ENCODE results near the gene PCDHGC5. TPM values are rescaled to one million over a fixed set of nuclear protein-coding genes. Genes with fewer than 3 reads are reported as not detected.

PCDHGC5 gene
- polyA plus RNA-seq, 3 donors = 0.27 to 0.32 (median 0.29) TPM

DNA sequence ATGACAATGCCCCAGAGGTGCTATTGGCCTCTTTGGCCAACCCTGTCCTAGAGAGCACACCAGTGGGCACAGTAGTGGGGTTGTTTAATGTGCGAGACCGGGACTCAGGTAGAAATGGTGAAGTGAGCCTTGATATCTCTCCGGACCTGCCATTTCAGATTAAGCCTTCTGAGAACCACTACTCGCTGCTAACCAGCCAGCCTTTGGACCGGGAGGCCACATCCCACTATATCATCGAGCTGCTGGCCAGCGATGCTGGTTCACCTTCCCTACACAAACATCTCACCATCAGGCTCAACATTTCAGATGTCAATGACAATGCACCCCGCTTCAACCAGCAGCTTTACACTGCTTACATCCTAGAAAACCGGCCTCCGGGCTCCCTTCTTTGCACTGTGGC lies 1.4 kb downstream of the PCDHGC5 start:
- DNase-seq (ENCODE audit: low read depth in 3 of 3, low spot score in 2 of 3) = no peak

DNA sequence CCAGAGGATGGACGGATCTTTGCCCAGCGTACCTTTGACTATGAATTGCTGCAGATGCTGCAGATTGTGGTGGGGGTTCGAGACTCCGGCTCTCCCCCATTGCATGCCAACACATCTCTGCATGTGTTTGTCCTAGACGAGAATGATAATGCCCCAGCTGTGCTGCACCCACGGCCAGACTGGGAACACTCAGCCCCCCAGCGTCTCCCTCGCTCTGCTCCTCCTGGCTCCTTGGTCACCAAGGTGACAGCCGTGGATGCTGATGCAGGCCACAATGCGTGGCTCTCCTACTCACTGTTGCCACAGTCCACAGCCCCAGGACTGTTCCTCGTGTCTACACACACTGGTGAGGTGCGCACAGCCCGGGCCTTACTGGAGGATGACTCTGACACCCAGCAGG lies 1.9 kb downstream of the PCDHGC5 start:
- no peak for DNase-seq (ENCODE audit: low read depth in 3 of 3, low spot score in 2 of 3)

DNA sequence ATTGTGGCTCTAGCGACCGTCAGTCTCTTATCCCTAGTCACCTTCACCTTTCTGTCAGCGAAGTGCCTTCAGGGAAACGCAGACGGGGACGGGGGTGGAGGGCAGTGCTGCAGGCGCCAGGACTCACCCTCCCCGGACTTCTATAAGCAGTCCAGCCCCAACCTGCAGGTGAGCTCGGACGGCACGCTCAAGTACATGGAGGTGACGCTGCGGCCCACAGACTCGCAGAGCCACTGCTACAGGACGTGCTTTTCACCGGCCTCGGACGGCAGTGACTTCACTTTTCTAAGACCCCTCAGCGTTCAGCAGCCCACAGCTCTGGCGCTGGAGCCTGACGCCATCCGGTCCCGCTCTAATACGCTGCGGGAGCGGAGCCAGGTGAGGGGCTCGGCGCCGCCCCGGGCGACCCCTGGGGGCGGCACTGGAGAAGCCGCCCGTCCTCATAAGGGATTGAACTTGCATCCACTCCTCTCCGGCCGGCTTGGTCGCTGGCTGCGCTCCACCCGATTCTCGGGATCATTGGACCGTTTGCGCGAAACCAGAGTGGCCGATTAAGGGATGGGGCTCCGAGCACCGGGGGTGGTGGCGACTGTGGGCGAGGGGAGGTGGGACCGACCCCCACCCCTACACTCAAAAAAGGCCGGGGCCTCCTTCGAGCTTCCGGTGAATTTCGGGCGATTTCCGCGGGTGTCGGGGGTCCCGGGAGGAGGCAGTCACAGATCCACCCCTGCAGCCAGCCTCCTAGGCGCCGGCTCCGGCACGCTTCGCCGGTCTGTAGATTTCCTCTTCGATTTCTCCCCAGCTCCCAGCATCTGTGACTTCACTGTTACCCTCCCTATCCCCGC lies 2.7 kb downstream of the PCDHGC5 start:
- no peak for DNase-seq (ENCODE audit: low read depth in 3 of 3, low spot score in 2 of 3)

DNA sequence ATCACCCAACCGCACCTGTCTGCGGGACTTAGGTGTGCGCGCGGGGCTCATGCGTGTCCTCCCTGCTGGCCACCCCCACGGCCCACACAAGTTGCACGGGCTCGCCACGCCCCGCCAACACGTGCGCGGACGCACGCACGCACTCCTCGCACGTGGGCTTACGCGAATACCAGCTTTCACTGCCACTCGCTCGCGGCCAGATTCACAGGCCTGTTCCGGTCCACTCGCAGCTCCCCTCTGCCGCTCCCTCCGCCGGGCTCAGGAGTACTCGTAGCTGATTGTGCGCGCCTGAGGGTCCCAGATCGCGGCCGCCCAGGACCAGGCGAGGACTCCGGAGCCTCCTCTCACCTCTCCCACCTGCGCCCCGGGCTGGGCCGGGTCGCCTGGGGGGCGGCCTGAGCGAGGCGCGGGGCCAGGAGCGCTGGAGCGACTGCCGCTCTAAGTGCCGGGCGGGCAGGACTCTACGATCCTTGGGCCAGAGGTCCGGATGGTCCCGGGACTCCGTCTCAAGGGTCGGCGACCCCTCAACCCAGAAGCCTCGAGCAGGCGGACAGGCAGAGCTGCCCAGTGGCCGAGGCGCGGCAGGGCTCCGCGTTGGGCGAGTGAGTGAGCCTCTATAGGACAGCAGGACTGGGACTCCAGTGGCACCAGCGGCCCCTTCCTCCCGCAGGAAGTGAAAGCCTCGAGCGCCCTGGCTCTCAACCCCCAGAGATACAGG lies 3.4 kb downstream of the PCDHGC5 start:
- no peak for DNase-seq (ENCODE audit: low read depth in 3 of 3, low spot score in 2 of 3)

DNA sequence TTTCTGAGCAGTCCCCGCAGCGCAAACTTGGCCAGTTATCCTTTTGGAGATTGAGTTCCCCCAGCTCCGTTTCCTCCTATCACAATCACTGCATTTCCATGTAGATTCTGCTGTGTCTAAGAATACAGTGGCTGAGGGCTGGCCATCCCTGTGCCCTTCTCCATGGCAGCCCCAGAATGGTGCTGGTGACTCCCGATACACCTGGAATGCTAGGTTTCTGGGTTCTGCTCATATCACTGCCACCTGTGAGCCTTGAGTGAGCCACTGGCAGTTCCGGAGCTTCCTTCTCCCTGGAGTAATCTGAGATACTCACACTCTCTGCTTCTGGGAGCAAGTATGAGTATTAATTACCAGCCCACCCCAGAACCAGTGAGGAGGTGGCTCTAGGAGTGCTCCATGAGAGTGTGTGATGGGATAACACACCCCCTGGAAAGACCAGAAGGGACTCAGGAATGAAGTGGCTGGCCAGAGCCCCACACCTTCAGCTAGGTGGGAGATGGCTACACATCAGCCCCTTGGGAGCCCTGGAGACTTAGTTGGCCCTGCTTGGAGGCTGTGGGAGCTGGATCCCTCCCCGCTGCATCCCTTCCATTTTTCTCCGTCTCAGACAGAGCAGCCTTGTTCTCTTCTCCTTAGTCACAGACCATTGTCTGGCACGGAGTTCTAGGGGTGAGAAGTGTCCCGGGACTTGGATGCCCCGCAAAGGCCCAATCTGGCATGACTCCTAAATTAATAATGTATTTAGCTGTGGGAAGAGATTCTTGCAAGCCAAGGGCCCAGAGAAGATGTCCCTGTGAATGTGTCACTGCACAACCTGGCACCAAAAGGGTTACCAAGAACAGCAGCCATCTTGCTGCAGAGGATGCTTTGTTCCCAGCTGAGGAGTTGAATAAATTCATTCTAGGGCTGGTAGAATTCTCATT lies 4.9 kb downstream of the PCDHGC5 start:
- DNase-seq (ENCODE audit: low read depth in 3 of 3, low spot score in 2 of 3) = no peak

DNA sequence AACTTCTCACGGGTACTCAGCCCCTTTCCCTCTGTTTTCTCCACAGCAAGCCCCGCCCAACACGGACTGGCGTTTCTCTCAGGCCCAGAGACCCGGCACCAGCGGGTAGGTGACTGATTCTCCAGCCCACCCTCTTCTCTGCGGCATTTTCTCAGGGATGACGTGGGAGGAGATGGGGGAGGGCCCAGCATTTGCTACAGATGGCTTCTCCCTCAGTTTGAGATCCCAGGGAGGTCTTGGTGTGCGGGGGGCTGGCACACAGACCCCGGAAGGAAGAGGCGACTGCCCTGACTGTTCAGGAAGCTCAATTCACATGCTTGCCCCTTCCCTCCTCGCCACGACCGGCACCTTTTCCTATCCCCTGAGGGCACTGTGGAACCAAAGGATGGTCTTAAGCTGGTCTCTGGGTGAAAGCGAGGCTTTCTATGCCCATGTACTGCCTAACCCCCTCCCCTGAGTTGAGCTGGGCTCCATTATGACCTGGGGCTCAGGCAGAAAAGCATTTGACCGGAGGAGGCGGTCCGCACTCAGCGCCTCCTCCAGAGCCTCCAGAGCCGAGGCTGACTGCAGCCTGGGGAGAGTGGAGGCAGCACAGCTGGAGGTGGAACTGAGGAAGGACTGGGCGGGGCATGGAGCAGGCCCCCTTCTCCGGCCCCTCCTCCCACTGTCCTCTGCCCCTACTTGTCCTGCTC lies 6.0 kb downstream of the PCDHGC5 start:
- DNase-seq (ENCODE audit: low read depth in 3 of 3, low spot score in 2 of 3) = no peak

DNA sequence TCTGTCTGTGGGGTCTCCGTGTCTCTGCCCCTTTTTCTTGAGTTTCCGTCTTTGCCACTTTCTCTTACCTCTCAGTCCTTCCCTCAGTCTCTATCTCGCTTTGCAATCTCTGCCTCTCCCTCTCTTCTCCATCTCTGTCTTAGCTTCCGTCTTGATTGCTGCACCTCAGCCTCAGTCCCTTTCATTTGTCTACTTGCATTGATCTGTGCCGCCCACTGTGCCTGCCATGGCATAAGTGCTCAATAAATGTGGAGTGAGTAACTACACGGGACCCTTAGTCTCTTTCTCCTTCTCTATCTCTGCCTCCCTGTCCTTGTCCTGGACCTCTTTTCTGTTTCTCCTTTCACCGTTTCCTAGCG lies 6.6 kb downstream of the PCDHGC5 start:
- no peak for DNase-seq (ENCODE audit: low read depth in 3 of 3, low spot score in 2 of 3)

DNA sequence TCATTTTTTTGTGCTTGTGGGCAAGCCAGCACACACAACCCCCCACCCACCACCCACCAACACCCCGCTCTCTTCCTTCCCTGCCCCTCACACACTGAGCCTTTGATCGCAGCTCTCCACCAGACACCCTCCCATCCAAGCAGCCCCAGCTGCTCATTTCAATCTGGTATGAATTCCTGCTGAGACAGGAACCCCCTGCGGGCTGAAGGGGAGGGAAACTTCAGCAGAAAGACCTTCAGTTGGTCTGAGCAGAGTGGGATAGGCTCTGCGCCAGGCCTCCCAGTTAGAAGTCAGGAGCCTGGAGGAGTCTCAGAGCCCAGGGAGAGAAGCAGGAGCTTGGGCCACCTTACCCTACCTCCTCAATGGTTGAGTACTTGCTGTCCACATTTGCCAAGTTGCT lies 7.2 kb downstream of the PCDHGC5 start:
- DNase-seq (ENCODE audit: low read depth in 3 of 3, low spot score in 2 of 3) = no peak

DNA sequence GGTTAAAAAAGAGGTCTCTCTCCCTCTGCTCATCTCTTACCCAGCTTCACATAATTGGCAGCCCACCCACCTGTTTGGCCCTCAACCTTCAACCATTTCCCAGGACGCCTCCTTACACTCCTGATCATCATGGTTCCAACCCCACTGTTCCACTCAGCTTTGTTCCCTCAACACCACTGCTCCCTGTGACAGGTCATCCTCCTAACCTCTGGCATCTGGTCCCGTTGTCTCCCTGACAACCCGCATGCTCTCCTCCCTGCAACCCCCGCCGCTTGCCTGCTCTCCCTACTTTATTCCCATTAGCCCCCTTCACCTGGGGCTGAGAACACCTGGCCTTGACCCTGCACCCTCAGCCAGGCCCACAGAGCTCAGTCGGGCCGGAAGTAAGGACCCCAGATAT lies 12.9 kb downstream of the PCDHGC5 start:
- no peak for DNase-seq (ENCODE audit: low read depth in 3 of 3, low spot score in 2 of 3)

DNA sequence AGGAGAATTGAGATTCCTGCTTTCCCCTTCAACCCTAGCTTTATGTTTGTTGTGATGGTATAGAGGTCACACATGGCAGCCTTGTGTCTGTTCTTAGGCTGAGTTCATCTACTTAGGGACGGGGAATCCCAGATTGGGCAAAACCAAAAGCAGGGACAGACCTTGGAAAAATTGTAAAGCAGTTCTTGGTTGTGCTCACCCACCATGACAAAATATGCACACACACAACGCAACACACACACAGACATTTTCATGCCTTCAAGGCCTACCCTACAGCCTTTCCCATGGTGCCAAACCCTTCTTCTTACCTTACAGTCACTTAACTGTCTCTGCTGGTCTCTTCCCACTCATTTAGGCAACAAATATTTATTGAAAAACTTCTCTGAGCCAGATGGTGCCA lies 14.8 kb downstream of the PCDHGC5 start:
- no peak for DNase-seq (ENCODE audit: low read depth in 3 of 3, low spot score in 2 of 3)

DNA sequence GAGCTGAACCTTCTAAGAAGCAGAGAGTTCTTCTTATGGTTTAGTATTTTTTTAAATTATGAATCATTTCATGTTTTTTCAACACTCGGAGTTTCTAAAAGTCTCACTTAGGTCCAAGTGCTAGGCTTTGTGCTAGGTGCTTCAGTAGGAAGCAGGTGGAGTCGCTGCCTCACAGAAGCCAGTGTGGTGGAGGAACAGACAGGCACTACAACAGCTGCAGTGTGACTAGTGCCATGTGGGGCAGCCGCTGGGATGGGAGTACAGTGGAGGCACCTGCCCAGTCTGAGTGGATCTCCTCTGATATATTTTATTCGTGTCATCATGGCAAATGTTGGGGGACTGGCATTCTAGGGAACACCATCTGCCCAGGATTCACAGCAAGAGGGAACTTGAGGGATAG lies 15.3 kb downstream of the PCDHGC5 start:
- no peak for DNase-seq (ENCODE audit: low read depth in 3 of 3, low spot score in 2 of 3)

DNA sequence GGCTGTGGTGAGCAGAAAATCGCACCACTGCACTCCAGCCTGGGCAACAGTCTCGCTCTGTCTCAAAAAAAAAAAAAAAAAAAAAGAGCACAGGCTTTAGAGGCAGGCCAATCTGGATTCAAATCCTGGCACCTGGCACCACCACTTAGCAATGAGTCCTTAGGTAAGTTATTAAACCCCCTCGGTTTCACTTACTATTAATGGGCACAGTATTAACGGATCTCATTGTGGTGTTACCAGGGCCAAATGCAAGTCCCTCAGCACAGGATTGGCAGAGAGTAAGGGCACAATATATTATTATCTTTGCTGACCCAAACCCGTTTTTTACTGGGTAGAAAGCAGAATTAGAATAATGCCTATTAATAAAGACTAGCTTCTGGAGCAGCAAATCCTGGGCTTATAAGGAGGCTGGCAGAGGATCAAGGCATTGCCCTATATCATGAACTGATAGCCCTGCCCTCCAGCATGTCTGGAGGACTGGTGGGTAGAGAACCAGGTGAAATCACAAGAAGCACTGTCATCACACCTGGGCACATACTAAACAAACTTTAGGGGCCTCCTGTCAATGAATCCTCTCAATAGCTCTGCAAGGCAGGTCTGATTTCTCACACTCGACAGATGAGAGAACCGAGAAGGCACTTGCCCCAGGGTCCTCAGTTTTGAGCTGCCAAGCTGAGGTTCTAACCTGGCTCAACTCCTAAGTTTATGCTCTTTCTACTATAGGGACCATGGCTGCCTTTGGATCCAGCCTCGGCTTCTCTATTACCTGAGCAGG lies 17.7 kb downstream of the PCDHGC5 start:
- no peak for DNase-seq (ENCODE audit: low read depth in 3 of 3, low spot score in 2 of 3)

DNA sequence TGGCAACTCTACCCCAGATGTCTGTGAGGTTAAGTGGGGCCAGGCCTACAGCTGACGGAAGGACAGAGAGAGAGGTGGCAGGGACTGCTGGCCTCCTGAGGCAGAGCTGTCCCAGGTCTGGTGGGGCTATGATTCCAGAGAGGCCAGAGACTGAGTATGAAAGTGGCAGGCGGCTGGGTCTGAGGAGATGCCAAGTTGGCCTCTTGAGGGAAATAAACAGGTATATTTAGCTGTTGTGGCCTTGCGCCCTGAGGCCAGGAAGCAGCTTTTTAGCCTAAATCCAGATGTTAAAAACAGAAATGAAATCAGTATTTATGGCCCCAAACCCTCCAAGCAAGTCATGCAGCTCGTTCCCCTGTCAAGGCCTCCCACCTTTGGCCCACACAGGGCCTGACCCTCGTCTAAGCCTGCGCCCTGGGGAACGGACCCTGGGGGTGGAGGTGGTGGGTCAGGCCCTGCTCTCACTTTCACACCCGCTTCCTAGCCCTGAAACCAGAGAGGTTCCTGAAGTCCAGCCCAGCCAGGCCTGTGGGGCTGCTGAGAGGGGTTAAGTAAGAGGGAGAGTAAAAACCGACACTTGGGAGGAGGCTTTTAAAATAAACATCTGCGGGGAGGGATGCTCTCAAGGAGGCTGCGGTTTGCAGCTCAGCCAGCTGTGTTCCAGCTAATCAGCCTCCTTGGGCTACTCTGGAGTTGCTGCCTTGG lies 18.7 kb downstream of the PCDHGC5 start:
- no peak for DNase-seq (ENCODE audit: low read depth in 3 of 3, low spot score in 2 of 3)

DNA sequence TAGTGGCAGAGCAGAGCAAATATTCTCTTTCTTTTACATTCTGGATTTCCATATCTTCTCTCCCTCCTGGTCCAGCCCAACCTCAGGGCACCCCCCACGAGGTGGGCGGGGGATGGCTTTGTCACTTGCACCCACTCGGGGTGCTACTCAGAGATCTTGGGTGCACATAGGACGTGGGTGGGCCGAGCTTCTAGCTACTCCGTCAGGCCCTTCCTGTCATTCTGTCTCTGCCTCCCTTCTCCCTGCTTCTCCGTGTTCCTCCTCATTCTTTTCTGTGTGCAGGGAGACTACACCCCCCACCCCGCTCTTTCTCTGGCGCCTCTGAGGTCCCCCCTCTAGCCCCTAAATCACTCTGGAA lies 19.5 kb downstream of the PCDHGC5 start:
- DNase-seq (ENCODE audit: low read depth in 3 of 3, low spot score in 2 of 3) = no peak

DNA sequence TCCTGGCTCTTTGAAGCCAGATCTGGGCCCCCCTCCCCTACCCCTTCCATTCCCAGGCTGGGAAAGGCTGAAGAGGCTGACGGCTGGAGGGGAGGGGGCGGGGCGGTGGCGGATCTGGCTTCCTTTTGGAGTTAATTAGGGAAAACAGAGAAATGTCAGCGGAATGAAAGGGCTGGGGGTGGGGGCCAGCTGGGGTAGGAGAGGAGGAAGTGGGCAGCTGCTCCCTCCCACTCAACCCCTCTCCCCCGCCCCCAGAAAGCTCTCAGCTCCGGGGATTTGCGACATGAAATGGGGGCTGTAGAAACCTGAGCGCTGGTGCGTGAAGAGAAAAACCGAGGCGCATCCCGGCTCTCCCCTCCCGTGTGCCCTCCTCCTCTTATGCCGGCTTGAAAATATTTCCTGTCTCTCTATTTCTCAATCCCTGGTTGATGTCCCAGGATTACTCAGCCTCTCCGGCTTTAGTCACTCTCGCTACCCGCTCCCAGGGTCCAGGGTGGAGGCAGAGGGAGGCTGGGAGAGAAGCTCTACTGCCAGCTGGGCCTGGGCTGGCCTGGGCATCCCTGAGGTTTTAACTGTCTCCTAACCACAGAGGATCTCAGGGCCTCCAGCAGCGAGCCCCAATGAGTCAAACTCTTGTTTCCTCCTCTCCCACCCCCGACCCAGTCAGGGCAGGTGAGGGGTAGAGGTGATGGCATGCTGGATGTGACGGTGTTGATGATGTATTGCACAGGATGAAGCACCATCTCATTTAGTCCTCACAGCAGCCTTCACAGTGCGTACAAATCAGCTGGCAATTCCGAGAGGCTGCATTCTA lies 20.1 kb downstream of the PCDHGC5 start:
- no peak for DNase-seq (ENCODE audit: low read depth in 3 of 3, low spot score in 2 of 3)

DNA sequence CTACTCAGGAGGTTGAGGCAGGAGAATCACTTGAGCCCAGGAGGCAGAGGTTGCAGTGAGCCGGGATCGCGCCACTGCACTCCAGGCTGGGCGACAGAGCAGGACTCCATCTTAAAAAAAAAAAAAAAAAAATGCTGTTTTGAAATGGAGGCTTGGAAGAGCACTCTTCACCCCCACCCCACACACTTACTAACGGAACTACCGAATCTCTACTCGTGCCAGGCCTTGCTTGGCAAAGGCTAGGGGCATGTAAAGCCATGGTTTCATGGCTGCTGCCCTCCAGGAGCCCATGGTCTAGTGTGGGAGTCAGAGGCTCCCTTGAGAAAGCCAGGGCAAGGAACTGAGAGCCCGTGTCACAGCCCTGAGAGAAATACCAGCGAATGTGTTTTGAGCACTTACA lies 21.3 kb downstream of the PCDHGC5 start:
- DNase-seq (ENCODE audit: low read depth in 3 of 3, low spot score in 2 of 3) = no peak

DNA sequence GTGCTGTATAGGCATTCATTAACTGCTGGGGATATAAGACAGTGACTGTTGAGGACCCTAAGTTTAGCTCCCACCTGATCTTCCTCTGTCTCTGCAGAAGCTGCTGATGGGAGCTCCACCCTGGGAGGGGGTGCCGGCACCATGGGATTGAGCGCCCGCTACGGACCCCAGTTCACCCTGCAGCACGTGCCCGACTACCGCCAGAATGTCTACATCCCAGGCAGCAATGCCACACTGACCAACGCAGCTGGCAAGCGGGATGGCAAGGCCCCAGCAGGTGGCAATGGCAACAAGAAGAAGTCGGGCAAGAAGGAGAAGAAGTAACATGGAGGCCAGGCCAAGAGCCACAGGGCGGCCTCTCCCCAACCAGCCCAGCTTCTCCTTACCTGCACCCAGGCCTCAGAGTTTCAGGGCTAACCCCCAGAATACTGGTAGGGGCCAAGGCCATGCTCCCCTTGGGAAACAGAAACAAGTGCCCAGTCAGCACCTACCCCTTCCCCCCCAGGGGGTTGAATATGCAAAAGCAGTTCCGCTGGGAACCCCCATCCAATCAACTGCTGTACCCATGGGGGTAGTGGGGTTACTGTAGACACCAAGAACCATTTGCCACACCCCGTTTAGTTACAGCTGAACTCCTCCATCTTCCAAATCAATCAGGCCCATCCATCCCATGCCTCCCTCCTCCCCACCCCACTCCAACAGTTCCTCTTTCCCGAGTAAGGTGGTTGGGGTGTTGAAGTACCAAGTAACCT lies 22.1 kb downstream of the PCDHGC5 start:
- no peak for DNase-seq (ENCODE audit: low read depth in 3 of 3, low spot score in 2 of 3)

All from right renal cortex interstitium (tissue), 3 donors.